IgD-negative memory B cell (primary cell): ENCODE data around the gene LRRC74A. TPM values are rescaled to one million over a fixed set of nuclear protein-coding genes. Genes with fewer than 3 reads are reported as not detected.

Experiments
- H3K27ac Mint-ChIP-seq, 3 donors: one replicate each; pipeline ENCODE4 v1.8.0; 2020 to 2022; ENCODE audit warnings: mild to moderate bottlenecking in 3 of 3, mixed read lengths in 3 of 3, moderate library complexity in 1 of 3
- H3K27me3 Mint-ChIP-seq: one replicate; pipeline ENCODE4 v1.8.0; 2021; ENCODE audit warnings: mixed read lengths
- H3K36me3 Mint-ChIP-seq: one replicate; pipeline ENCODE4 v1.8.0; 2020; ENCODE audit warnings: mild to moderate bottlenecking, mixed read lengths
- H3K4me1 Mint-ChIP-seq, 3 donors: one replicate each; pipeline ENCODE4 v1.8.0; 2020 to 2022; ENCODE audit warnings: mixed read lengths in 3 of 3, mild to moderate bottlenecking in 1 of 3
- H3K4me3 Mint-ChIP-seq, 4 donors: one replicate each; pipeline ENCODE4 v1.8.0; 2020 to 2022; ENCODE audit warnings: mild to moderate bottlenecking in 4 of 4, mixed read lengths in 4 of 4, moderate library complexity in 3 of 4
- H3K9me3 Mint-ChIP-seq, 3 donors: one replicate each; pipeline ENCODE4 v1.8.0; 2020 to 2021; ENCODE audit warnings: mixed read lengths in 3 of 3, mild to moderate bottlenecking in 1 of 3
- polyA plus RNA-seq: library from polyadenylated mRNA; unstranded; fragments of 300-500 nt; fragmentation: Illumina TruSeq; gene quantifications from one replicate; pipeline ENCODE4 v1.2.3, GENCODE V29; 2021

The LRRC74A gene
- polyA plus RNA-seq, result not detected

DNA sequence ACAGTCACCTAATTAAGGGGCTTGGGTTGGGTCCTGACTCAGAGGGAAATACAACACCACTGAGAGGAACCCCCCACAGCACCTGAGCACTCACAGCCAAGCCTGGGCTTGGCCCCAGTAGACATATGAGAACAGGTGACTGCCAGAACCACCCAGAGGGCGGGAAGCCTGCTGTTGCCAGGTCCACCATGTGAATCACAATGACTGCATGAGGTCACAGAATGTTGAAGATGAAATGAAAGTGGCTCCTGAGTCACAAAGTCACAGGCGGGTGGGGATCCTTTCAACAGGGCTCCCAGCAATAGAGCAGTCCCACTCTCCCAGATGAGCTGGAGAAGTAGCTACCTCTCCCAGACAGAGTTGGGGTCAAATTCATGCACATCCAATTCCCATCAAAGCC, at the start of gene LRRC74A:
LRRC74A (plus strand) TSS at position 287 of the 400 bp plus-strand sequence. CDS start 290 bp downstream, outside the sequence.
- Mint-ChIP-seq H3K4me3 (peak within 1 kb of the TSS in 1 of 4 donors; percentile 28), H3K4me1 (no peaks in the 10 kb centered on the region), H3K27ac (no peak within 1 kb of the TSS), H3K36me3 (peaks cover 2% of the 10 kb centered on the region), H3K9me3 (no peaks in the 10 kb centered on the region), H3K27me3 (peaks cover 5% of the 10 kb centered on the region)

DNA sequence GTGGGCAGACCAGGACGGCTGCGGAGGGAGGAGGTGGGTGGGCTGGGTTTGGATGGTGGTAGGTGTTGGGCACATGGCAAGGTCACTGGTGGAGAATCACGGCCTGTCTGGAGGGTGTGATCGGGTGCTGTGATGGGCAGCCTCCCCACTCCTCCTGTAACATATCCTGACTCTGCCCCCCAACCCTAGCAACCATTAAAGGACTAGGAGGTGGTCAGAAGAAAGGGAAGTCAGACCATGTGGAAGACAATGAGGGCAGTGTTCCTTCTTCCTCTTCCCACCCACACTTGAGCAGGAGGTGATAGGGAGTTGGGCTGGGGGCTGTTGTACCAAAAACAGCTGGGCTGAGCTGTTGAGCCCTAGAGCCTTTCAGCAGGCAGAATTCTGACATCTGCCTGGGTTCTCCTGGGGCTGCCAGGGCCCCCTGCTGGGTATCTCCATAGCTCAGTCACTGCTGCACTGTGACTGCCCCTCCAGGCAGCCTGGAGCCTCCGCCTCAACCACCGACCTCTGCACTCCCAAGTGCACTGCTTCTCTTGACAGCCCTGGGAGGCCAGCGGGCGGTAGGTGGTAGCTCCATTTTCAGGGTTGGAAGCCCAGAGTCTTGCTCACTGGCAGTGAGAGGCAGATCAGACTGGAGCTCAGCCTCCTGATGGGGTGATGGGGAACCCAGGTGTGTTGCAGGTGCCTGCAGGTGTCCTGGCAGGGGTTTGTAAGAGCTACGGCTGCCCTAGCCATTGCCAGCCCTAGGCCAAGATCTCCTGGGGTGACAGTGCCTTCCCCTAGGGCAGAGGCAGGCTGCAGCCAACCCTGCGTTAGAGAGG, 49.6 kb upstream of the LRRC74A start:
- peaks cover 2% of the 10 kb centered on the region for H3K27me3 Mint-ChIP-seq
- H3K36me3 Mint-ChIP-seq, result no peaks in the 10 kb centered on the region
- H3K27ac Mint-ChIP-seq, result peak overlapping the region in 1 of 3 donors; percentile 91
- no peaks in the 10 kb centered on the region for H3K9me3 Mint-ChIP-seq
- H3K4me3 Mint-ChIP-seq, result peak overlapping the region in 1 of 4 donors; percentile 17
- H3K4me1 Mint-ChIP-seq, result peaks cover 0 to 1% (median 0%) of the 10 kb centered on the region in 3 donors

DNA sequence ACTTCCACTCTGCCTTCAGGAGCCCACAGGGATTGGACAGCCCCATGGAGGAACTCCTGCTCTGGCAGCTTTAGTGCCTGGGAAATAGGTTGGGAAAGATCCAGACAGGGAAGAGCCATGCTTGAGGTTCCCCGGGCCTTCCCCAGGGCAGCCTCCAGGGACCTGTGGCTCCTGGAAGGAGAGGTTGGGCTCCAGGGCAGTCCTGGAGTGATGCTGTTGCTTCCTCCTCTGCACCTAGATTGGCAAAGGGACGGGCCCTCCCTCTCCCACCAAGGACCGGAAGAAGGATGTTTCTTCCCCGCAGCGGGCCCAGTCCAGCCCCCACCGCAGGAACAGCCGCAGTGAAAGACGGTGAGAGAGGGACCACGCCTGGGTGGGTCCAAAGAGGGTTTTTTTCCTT, 48.5 kb upstream of the LRRC74A start:
- no peaks in the 10 kb centered on the region for H3K9me3 Mint-ChIP-seq
- H3K4me3 Mint-ChIP-seq, result peak overlapping the region in 1 of 4 donors; percentile 41
- H3K36me3 Mint-ChIP-seq, result no peaks in the 10 kb centered on the region
- H3K27me3 Mint-ChIP-seq, result no peaks in the 10 kb centered on the region
- H3K4me1 Mint-ChIP-seq, result peaks cover 0 to 2% (median 1%) of the 10 kb centered on the region in 3 donors
- H3K27ac Mint-ChIP-seq, result peak overlapping the region in 1 of 3 donors; percentile 91

DNA sequence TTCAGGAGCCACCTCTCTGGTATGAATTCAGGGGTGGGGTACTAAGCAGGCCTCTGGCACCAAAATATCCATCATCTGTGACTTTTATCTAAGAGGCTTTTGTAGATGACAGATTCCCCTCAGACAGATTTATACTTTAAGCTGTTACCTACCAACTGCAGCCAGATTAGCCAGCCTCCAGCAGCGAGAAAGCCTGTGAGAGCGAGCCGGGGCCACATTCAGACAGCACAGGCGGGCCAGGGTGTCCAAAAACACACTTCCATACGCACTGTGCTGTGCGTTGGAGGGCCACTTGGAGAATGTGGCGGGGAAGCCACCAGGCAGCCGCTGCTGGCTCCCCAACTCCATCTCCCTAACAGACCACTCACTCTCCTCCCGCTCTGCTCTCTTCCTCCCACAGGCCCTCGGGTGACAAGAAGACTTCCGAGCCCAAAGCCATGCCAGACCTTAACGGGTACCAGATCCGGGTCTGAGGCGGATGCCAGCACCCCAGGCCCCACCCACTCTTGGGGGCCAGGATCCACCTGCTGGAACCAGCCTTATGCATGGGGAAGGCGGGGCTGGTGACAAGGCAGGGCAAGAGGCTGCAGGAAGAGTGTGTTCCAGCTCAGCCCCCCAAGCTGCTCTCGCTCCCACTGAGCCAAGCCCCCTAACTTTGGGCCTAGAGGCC, 47.5 kb upstream of the LRRC74A start:
- Mint-ChIP-seq H3K27ac (peak overlapping the region in 1 of 3 donors; percentile 5), H3K4me1 (peaks cover 0 to 5% (median 1%) of the 10 kb centered on the region in 3 donors), H3K36me3 (no peaks in the 10 kb centered on the region), H3K27me3 (no peaks in the 10 kb centered on the region), H3K4me3 (no peak overlapping the region), H3K9me3 (no peaks in the 10 kb centered on the region)

DNA sequence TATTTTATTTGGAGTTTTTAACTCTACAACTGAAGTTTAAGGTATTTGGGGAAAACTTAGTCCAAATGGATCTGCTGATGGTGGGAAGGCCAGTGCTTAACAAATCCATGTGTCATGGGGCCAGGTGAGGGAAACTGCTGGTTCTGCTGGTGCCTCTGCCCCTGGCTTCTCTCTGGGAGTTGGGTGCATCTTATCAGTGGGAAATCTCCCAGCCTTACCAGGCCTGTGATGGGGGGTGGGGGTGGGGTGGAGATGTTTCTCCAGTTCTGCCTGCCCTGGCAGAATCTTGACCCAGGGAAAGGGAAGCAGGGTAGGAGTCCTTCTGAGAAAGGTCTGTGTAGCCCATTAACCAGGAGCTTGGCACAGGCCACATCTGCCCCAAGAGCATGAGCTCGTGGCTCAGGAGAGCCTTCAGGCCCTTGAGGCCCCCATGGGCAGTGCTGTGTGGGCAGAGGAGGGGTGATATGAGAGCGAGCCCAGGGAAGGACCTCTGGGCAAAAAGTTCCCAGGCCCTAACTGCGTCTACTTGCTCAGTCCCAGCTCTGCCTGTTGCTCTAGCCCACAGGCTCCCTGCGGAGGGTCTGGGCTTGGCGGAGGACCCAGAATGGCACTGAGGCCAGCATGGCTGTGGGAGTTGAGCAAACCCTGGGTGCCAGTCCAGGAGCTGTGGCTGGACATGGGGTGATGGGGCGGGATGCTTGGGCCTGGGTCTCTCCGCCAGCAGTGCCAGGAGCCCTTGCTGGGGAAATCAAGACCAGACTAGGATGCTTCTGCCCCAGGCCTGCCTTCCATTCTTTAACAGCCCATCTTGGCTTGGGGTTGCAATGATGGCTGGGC, 46.8 kb upstream of the LRRC74A start:
- Mint-ChIP-seq H3K27me3 (no peaks in the 10 kb centered on the region), H3K27ac (no peak overlapping the region), H3K4me1 (peaks cover 0 to 5% (median 1%) of the 10 kb centered on the region in 3 donors)

DNA sequence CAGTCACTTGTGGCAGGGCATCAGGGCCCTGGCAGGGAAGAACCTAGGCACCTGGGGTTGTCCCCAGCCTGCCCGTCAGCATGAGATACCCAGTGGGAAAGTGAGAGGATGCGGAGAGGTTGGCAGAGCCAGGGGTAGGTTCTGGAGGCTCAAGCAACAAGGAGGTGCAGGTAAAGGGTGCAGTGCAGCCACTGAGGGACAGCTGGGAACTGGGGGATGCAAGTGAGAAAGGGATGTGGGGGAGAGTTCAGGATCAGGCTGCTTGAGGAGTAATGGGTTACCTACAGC, 46.2 kb upstream of the LRRC74A start:
- H3K4me3 Mint-ChIP-seq, result peak overlapping the region in 1 of 4 donors; percentile 41
- H3K27me3 Mint-ChIP-seq, result no peaks in the 10 kb centered on the region
- no peaks in the 10 kb centered on the region for H3K9me3 Mint-ChIP-seq
- H3K27ac Mint-ChIP-seq, result no peak overlapping the region
- no peaks in the 10 kb centered on the region for H3K36me3 Mint-ChIP-seq
- H3K4me1 Mint-ChIP-seq, result peaks cover 0 to 5% (median 1%) of the 10 kb centered on the region in 3 donors

More for the DNA sequence above, 46.8 kb upstream of the LRRC74A start:
- H3K9me3 Mint-ChIP-seq, result no peaks in the 10 kb centered on the region
- no peaks in the 10 kb centered on the region for H3K36me3 Mint-ChIP-seq
- H3K4me3 Mint-ChIP-seq, result no peak overlapping the region

DNA sequence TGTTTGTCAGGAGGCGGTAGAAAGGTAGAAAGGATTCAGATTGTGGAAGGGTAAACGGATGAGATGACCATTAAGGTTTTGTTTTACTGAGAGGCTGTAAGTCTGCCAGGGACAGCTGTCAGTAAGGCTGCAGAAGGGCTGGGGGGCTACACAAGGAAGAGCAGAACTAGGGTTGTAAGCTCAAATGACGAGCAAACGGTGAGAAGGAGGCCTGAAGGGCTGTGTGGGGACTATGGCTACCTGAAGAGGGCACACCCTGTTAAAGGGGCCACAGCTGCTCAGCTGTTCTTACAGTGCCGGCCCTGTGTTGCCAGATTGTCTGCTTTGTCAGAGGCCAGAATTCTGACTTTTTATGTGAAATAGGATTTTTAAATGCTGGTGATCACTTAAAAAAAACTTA, 45.8 kb upstream of the LRRC74A start:
- no peak overlapping the region for H3K4me3 Mint-ChIP-seq

DNA sequence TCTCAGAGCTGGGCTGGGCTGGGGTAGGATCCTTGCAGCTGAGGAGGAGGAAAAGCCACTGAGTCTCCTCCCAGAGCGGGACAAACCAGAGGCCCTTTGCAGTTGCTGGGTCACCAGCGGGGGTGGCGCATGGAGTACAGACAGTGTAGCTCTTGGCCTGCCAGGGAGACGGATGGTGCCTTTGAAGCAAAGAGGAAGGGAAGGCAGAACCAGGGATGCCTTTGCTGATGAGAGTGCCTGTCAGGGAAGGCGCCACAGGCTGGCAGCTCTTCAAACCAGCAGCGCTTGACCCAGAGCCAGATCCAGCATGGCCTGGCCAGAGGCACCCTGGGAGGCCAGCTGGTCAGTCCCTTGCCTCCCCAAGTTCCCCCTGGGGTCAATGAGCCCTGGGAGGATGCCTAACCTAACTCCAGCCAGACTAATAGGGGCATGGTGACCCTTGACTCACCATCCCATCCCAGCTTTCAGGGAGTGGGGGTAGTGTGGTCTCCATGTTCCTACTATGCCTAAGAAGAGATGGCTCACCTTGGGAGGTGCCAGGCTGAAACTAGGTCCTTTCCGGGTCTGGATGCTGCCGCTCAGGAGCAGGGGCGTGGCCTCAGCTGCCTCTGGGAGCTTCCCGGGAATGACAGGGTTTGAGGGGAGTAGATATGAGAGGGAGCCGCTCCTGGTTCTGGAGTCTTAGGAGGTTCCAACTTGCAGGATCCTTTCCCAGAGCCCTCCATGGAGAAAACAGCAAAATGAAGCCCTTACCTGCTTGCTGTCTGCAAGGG, 45.1 kb upstream of the LRRC74A start:
- Mint-ChIP-seq H3K27me3 (no peaks in the 10 kb centered on the region), H3K9me3 (no peaks in the 10 kb centered on the region), H3K4me3 (no peak overlapping the region), H3K36me3 (peaks cover 3% of the 10 kb centered on the region), H3K27ac (no peak overlapping the region), H3K4me1 (peaks cover 0 to 5% (median 1%) of the 10 kb centered on the region in 3 donors)

More for the DNA sequence above, 45.8 kb upstream of the LRRC74A start:
- Mint-ChIP-seq H3K36me3 (no peaks in the 10 kb centered on the region), H3K27ac (no peak overlapping the region), H3K27me3 (no peaks in the 10 kb centered on the region), H3K9me3 (no peaks in the 10 kb centered on the region), H3K4me1 (peaks cover 0 to 5% (median 1%) of the 10 kb centered on the region in 3 donors)

DNA sequence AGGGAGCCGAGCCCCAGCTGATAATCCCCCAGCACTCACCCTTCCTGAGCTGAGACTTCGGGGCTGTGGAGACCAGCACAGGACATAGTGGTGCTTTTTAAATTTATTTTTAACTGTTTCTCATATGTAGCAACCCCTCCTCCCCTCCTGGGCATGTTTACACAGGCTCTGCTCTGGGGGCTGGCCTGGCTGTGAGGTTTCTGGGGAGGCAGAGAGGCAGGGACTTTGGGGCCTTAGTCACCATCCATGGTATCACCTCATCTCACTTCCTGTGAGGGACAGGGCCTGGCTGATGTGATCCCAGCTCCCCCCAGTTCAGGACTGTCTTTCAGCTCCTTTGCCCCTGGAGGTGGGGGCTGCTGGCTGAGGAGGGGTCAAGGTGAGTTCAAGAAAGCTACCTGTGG, 44.6 kb upstream of the LRRC74A start:
- Mint-ChIP-seq H3K4me1 (peaks cover 0 to 5% (median 1%) of the 10 kb centered on the region in 3 donors), H3K27ac (no peak overlapping the region), H3K36me3 (peaks cover 3% of the 10 kb centered on the region)

DNA sequence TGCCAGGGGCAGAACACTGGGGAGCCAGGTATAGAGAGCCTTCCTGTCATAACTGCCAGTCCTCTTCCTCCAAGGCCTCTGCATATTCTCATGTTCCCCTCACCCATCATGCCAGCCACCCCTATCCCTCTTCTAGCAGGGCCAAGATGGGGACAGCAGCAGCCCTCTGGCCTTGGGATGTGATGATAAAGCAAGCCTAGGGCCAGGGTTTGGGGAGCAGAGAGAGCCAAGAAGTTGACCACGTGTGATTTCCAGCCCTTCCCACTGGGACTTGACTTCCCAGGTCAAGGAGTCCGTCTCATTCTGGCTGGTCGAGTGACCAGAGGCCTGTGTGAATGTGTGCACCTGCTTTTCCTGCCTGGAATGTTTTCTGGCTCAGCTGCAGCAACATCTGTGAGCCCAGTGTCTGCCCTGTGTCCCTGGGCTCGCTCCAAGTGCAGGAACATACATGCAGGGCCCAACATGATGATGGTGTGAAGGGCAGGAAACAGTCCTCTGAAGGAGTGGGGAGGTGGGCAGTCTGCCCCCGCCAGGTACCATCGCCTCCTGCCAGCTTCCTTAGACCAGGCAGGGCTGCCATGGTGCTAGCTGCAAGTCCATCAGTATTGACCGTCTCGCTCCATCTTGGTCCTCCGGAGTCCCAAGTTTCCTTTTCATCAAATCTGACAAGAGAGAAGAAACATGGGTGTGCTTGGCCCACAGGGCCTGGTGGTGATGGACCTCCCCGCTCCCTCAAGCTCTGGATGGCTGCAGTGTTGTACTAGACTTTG, 43.9 kb upstream of the LRRC74A start:
- H3K9me3 Mint-ChIP-seq, result no peaks in the 10 kb centered on the region
- no peaks in the 10 kb centered on the region for H3K27me3 Mint-ChIP-seq
- H3K4me3 Mint-ChIP-seq, result no peak overlapping the region
- peaks cover 3% of the 10 kb centered on the region for H3K36me3 Mint-ChIP-seq
- peak overlapping the region in 1 of 3 donors; percentile 8 for H3K27ac Mint-ChIP-seq
- peaks cover 0 to 5% (median 1%) of the 10 kb centered on the region in 3 donors for H3K4me1 Mint-ChIP-seq

More for the DNA sequence above, 44.6 kb upstream of the LRRC74A start:
- no peak overlapping the region for H3K4me3 Mint-ChIP-seq
- H3K27me3 Mint-ChIP-seq, result no peaks in the 10 kb centered on the region
- H3K9me3 Mint-ChIP-seq, result no peaks in the 10 kb centered on the region

DNA sequence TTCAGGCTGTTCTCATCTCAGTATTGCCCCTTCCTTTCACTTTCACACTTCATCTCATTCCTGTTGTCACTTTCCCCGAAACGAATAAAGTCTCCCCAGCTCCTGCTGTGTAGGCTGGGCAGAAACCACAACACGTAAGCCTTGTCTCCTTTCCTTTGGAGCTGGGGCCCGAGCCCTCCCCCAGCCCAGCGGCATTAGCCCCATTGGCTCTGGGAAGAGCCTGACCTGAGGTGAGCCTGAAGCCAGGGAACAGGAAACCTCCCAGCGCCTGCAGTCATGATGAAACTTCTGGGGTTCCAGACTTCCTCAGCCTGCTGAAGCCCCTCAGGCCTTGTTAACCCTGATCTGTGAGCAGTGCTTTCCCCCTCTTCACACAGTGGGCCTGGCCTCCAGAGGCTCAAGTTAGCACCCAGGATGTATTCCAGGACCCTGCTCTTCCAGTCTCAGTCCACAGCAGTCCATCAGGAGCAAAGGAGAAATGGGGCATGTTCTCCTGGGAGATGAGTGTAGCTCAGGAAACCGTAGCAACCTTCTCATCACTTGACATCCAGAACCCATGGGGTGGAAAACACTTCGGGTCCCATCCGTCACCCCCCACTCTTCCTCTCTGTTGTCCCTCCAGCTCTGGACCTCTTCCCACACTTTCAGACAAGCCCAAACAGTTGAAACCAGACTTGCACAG, 43.2 kb upstream of the LRRC74A start:
- Mint-ChIP-seq H3K4me3 (no peak overlapping the region), H3K27me3 (no peaks in the 10 kb centered on the region), H3K4me1 (peaks cover 0 to 5% (median 1%) of the 10 kb centered on the region in 3 donors), H3K9me3 (no peaks in the 10 kb centered on the region), H3K27ac (peak overlapping the region in 1 of 3 donors; percentile 8), H3K36me3 (peaks cover 3% of the 10 kb centered on the region)

DNA sequence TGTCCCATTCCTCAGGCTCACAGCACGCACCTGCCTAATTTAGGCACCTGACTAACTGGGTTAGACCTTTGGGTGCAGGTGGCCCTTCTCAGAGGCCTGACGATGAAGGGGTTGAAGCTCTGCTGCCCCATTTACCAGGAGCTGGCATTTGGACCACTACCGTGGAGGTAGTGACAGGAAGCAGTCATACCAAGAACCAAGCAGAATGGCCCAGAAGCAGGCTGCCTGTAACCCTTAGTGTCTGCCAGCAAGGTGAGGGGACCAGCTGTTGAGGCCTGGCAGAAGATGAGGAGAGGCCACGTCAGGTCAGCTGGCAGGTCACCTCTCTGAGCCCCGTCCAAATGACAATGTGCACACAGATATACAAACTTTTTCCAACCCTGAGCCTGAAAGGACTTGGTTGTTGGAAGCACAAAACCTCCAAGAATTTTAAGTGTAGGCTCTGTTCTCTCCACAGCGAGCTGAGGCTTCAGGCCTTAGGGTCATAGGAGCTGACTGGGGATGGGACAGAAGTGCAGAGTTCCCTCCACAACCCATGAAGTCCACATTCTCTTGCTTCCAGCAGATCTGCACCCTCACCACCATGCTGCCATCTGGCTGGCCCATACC, 41.8 kb upstream of the LRRC74A start:
- Mint-ChIP-seq H3K36me3 (peaks cover 6% of the 10 kb centered on the region), H3K27me3 (no peaks in the 10 kb centered on the region), H3K4me3 (no peak overlapping the region), H3K4me1 (peaks cover 0 to 5% (median 1%) of the 10 kb centered on the region in 3 donors), H3K27ac (no peak overlapping the region), H3K9me3 (no peaks in the 10 kb centered on the region)

DNA sequence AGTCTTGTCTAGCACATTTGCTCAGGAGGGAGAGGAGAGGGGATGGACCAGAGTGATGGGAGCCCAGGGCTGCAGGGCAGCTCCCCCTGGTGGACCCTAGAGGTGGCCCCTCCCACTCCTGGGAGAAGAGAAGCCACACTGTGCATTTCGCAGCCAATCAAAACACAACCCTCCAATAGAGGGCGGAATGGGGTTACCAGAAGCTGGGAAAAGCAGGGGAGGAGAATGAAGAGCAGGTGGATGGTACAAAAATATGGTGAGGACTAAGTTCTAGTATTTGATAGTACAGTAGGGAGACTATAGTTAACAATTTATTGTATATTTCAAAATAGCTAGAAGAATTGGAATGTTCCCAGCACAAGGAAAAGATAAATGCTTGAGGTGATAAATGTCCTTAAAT, 41.3 kb upstream of the LRRC74A start:
- Mint-ChIP-seq H3K27ac (no peak overlapping the region), H3K9me3 (no peaks in the 10 kb centered on the region), H3K4me3 (no peak overlapping the region), H3K27me3 (no peaks in the 10 kb centered on the region), H3K36me3 (peaks cover 6% of the 10 kb centered on the region), H3K4me1 (peaks cover 0 to 5% (median 1%) of the 10 kb centered on the region in 3 donors)
